Measurements from ENCODE around the gene DENND4B.

DNA sequence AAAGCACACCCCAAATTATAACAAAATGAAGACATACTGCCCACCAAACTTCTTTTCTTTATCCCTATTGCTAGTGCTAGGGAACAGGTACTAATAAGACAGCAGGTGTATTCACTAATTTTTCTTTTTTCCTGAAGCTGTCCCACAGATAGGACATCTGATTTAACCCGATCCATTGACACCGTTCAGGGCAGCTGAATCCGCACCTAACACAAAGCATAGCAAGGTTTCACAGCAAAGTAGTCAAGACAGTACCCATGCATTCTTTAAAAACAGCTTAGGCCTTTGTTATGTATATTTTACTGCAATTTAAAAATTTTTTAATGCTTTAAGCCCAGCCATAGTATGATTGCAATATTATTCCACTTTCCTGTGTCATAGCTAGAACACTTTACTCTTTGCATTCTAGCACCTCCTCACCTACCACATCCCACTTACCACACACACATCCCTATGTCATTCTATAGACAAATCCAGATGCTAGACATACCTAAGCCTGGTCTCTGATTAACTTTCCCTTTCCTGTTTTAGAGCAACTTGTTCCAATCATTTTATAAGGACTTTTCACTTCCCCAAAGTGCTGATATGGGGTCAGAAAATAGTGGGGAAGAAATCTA is 64.1 kb downstream of the DENND4B start:
- TF ChIP-seq, protein P1, sequence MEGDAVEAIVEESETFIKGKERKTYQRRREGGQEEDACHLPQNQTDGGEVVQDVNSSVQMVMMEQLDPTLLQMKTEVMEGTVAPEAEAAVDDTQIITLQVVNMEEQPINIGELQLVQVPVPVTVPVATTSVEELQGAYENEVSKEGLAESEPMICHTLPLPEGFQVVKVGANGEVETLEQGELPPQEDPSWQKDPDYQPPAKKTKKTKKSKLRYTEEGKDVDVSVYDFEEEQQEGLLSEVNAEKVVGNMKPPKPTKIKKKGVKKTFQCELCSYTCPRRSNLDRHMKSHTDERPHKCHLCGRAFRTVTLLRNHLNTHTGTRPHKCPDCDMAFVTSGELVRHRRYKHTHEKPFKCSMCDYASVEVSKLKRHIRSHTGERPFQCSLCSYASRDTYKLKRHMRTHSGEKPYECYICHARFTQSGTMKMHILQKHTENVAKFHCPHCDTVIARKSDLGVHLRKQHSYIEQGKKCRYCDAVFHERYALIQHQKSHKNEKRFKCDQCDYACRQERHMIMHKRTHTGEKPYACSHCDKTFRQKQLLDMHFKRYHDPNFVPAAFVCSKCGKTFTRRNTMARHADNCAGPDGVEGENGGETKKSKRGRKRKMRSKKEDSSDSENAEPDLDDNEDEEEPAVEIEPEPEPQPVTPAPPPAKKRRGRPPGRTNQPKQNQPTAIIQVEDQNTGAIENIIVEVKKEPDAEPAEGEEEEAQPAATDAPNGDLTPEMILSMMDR (IDR thresholded peaks at IDR 0.05): no peak
- TF ChIP-seq EP300 (IDR thresholded peaks at IDR 0.05) (no peak), POLR2AphosphoS5 (IDR thresholded peaks at IDR 0.05) (no peak)
